ENCODE measurements around the gene LSM3. TPM values are rescaled to one million over a fixed set of nuclear protein-coding genes. Genes with fewer than 3 reads are reported as not detected.

LSM3 gene
- total and polyA plus RNA-seq, 9 of the 15 experiments (the other 6 are each of a cell fraction or from before 2014, with no cell fraction given), result 33.8 to 203 (median 61.2) TPM

GRCh38 chr3:14133188-14133800, 45.3 kb upstream of the LSM3 start:
- TF ChIP-seq POLR2G (IDR thresholded peaks at IDR 0.05; ENCODE audit: low read depth, low read length) (peak; percentile 35; the same call in 1 of the 2 replicates), ZNF830 (CRISPR knock-in tag; IDR thresholded peaks at IDR 0.05) (no peak)
- DNase-seq (ENCODE audit: extremely low read depth in 1 of 4, low spot score in 3 of 4) (no peak), FAIRE-seq (no peak), ATAC-seq (no peak)
- WGBS (ENCODE audit: insufficient coverage, low coverage, missing lambda C conversion rate), result 91% methylated on average over 9 of the region's 10 CpGs
- no TSS peak for BruUV-seq (replicated peaks)
- in situ Hi-C loops (cut with MboI) (no loop called here), intact Hi-C loops (cut with micrococcal nuclease) (no loop called here)
- Histone ChIP-seq H3K9me3 (replicated peaks; ENCODE audit: control insufficient read depth, insufficient read depth, low read depth, low read length) (no peaks in the 10 kb centered on the region), H3K4me2 (ENCODE audit: insufficient read depth, low read length) (no peak overlapping the region), H3K9me1 (ENCODE audit: control insufficient read depth, insufficient read depth, low read length) (no peaks in the 10 kb centered on the region), H2AFZ (ENCODE audit: low read depth, low read length) (no peak overlapping the region), H3K27me3 (ENCODE audit: control insufficient read depth in 2 of 2, insufficient read depth in 2 of 2, low read length in 2 of 2) (no peaks in the 10 kb centered on the region), H3K36me3 (ENCODE audit: control insufficient read depth, insufficient read depth, low read length) (peaks cover 89% of the 10 kb centered on the region), H3K9ac (ENCODE audit: insufficient read depth in 1 of 2, low read depth in 2 of 2, low read length in 2 of 2) (no peak overlapping the region), H4K20me1 (replicated peaks; ENCODE audit: control insufficient read depth, insufficient read depth, low read length) (no peaks in the 10 kb centered on the region; the same call in 1 of the 2 replicates), H3K27ac (ENCODE audit: extremely low read depth, low read depth, low read length) (no peak overlapping the region), H3K79me2 (ENCODE audit: control insufficient read depth, insufficient read depth, low read length) (peaks cover 7% of the 10 kb centered on the region), H3K4me1 (replicated peaks in 1 of 2; ENCODE audit: control insufficient read depth in 2 of 2, insufficient read depth in 2 of 2, low read length in 2 of 2) (no peaks in the 10 kb centered on the region), H3K4me3 (no peak overlapping the region)
- ChIA-PET POLR2A (interaction anchor here (0.6 to 3.6 kb wide), 4 partner anchors 8 to 12 kb away, joined by 4 to 16 read pairs (median 4); partner anchors contain the start of genes CHCHD4 and TMEM43), CTCF (ENCODE audit: low intra/inter-chr PET ratio) (no interaction called here)

- in situ Hi-C loops (cut with MboI), result no loop called here
- ChIA-PET CTCF (ENCODE audit: low intra/inter-chr PET ratio) (no interaction called here), POLR2A (interaction anchor here (1.0 to 3.6 kb wide), 2 partner anchors 8 to 11 kb away, joined by 4 to 16 read pairs; no protein-coding TSS in a partner anchor)
- no peak for FAIRE-seq
- no peak overlapping the region for H3K4me2 ChIP-seq (ENCODE audit: insufficient read depth, low read length)
- no peaks in the 10 kb centered on the region for H3K4me1 ChIP-seq (replicated peaks in 1 of 2; ENCODE audit: control insufficient read depth in 2 of 2, insufficient read depth in 2 of 2, low read length in 2 of 2)
- no peaks in the 10 kb centered on the region for H3K27me3 ChIP-seq (ENCODE audit: control insufficient read depth in 2 of 2, insufficient read depth in 2 of 2, low read length in 2 of 2)
- H3K27ac ChIP-seq (ENCODE audit: extremely low read depth, low read depth, low read length), result no peak overlapping the region
- H3K4me3 ChIP-seq, result no peak overlapping the region
- ATAC-seq, result no peak
- H4K20me1 ChIP-seq (replicated peaks; ENCODE audit: control insufficient read depth, insufficient read depth, low read length), result no peaks in the 10 kb centered on the region; the same call in 1 of the 2 replicates
- intact Hi-C loops (cut with micrococcal nuclease), result no loop called here
- no peaks in the 10 kb centered on the region for H3K9me1 ChIP-seq (ENCODE audit: control insufficient read depth, insufficient read depth, low read length)
- 96% methylated on average over 5 of the region's 5 CpGs for WGBS (ENCODE audit: insufficient coverage, low coverage, missing lambda C conversion rate)
- H3K36me3 ChIP-seq (ENCODE audit: control insufficient read depth, insufficient read depth, low read length), result peaks cover 83% of the 10 kb centered on the region
- no TSS peak for BruUV-seq (replicated peaks)
- no peaks in the 10 kb centered on the region for H3K9me3 ChIP-seq (replicated peaks; ENCODE audit: control insufficient read depth, insufficient read depth, low read depth, low read length)
- H2AFZ ChIP-seq (ENCODE audit: low read depth, low read length), result no peak overlapping the region
- H3K9ac ChIP-seq (ENCODE audit: insufficient read depth in 1 of 2, low read depth in 2 of 2, low read length in 2 of 2), result peak overlapping the region in 1 of 2 experiments; percentile 31; a peak in 1 of 4 replicates
- H3K79me2 ChIP-seq (ENCODE audit: control insufficient read depth, insufficient read depth, low read length), result 0 out of 3 replicates have a peak, but pooled peaks cover 1% of the 10 kb centered on the region
- DNase-seq (ENCODE audit: extremely low read depth in 1 of 4, low spot score in 3 of 4), result no peak
- TF ChIP-seq ZZZ3 (IDR thresholded peaks at IDR 0.05), result no peak
- TF ChIP-seq CGGBP1 (CRISPR knock-in tag; IDR thresholded peaks at IDR 0.05), result no peak
- TF ChIP-seq ZNF589 (CRISPR knock-in tag; IDR thresholded peaks at IDR 0.05; ENCODE audit: low read depth), result no peak
- TF ChIP-seq ZNF134 (CRISPR knock-in tag; conservative IDR thresholded peaks at IDR 0.05), result no peak
- TF ChIP-seq ELF4 (CRISPR knock-in tag; IDR thresholded peaks at IDR 0.05), result no peak
- TF ChIP-seq ZNF584 (CRISPR knock-in tag; IDR thresholded peaks at IDR 0.05; ENCODE audit: low read depth), result no peak
- no peak for TF ChIP-seq ZNF280B (CRISPR knock-in tag; IDR thresholded peaks at IDR 0.05)
- no peak for TF ChIP-seq TEAD4 (IDR thresholded peaks at IDR 0.05; ENCODE audit: low read length)
- TF ChIP-seq TEAD4 (CRISPR knock-in tag; IDR thresholded peaks at IDR 0.05; ENCODE audit: borderline replicate concordance), result no peak
- TF ChIP-seq ZBTB7A (IDR thresholded peaks at IDR 0.05; ENCODE audit: borderline replicate concordance, control insufficient read depth, low read depth, low read length), result no peak
- TF ChIP-seq PHB2 (IDR thresholded peaks at IDR 0.05; ENCODE audit: low read depth), result no peak
- no peak for TF ChIP-seq ZNF146 (CRISPR knock-in tag; IDR thresholded peaks at IDR 0.05; ENCODE audit: unreplicated experiment)
- no peak for TF ChIP-seq PRMT5 (CRISPR knock-in tag; IDR thresholded peaks at IDR 0.05)
- TF ChIP-seq NFXL1 (CRISPR knock-in tag; IDR thresholded peaks at IDR 0.05), result no peak
Measured at GRCh38 chr3:14133876-14134275, 44.7 kb upstream of the LSM3 start.

Measured in K562 (cell line).